HCT116 (cell line): ENCODE results near the gene WFDC2.
A peak's percentile ranks its signal among the peaks of the same experiment; 100 is the strongest.

Source experiments
- EZH2phosphoT487 ChIP-seq: fragments of 200-600 bp; IDR thresholded peaks from 2 replicates; pipeline ENCODE4 v1.6.1; 2018; ENCODE audit warnings: antibody characterized with exemption, borderline replicate concordance
- POLR2AphosphoS5 ChIP-seq: IDR thresholded peaks from 2 replicates; pipeline ENCODE4 v1.6.1; 2011; ENCODE audit warnings: mild to moderate bottlenecking, low read depth, low read length, moderate library complexity
- YY1 ChIP-seq: IDR thresholded peaks from 2 replicates; pipeline ENCODE4 v1.6.1; 2011; ENCODE audit warnings: low read length, low read depth, moderate library complexity, mild to moderate bottlenecking; ENCODE audit not compliant: insufficient replicate concordance; ENCODE audit errors: extremely low read depth
- TF ChIP-seq, protein P1 (sequence below), 3 experiments: fragments of 200-600 bp in 1 of 3; sonication (generic) in 1 of 3; IDR thresholded peaks in 2 of 3; conservative IDR thresholded peaks in 1 of 3; 2 replicates each; pipeline ENCODE4 v1.5.1; 2012 to 2017; ENCODE audit warnings: low read depth in 2 of 3, low read length in 2 of 3, antibody characterized with exemption in 1 of 3, borderline replicate concordance in 1 of 3, control low read depth in 1 of 3, mild to moderate bottlenecking in 1 of 3, mixed read lengths in 1 of 3, mixed run types in 1 of 3, moderate library complexity in 1 of 3; ENCODE audit not compliant: insufficient read depth in 1 of 3

GRCh38 chr20:45445805-45446562, 23.6 kb upstream of the WFDC2 start:
- no peak for TF ChIP-seq POLR2AphosphoS5
- TF ChIP-seq EZH2phosphoT487 = no peak
- TF ChIP-seq, protein P1, sequence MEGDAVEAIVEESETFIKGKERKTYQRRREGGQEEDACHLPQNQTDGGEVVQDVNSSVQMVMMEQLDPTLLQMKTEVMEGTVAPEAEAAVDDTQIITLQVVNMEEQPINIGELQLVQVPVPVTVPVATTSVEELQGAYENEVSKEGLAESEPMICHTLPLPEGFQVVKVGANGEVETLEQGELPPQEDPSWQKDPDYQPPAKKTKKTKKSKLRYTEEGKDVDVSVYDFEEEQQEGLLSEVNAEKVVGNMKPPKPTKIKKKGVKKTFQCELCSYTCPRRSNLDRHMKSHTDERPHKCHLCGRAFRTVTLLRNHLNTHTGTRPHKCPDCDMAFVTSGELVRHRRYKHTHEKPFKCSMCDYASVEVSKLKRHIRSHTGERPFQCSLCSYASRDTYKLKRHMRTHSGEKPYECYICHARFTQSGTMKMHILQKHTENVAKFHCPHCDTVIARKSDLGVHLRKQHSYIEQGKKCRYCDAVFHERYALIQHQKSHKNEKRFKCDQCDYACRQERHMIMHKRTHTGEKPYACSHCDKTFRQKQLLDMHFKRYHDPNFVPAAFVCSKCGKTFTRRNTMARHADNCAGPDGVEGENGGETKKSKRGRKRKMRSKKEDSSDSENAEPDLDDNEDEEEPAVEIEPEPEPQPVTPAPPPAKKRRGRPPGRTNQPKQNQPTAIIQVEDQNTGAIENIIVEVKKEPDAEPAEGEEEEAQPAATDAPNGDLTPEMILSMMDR (IDR thresholded peaks at IDR 0.05 in 2 of 3, conservative IDR thresholded peaks at IDR 0.05 in 1 of 3; ENCODE audit: borderline replicate concordance in 1 of 3, insufficient read depth in 1 of 3, low read depth in 2 of 3, low read length in 2 of 3) = peak; percentile 21 to 91 (median 78); a peak in 5 of 6 replicates
- TF ChIP-seq YY1 = no peak
